GM18868 (cell line): ENCODE results near the gene C1D.
"Not testable (repeated sequence)": the region's sequence is repeated elsewhere in the genome, so short reads cannot be mapped to it uniquely, and the experiment has no call there.

Experiments used
- ATAC-seq: cut with Tn5 transposase; IDR thresholded peaks from one replicate; pipeline ENCODE4 v1.9.1; 2021; ENCODE audit warnings: mild to moderate bottlenecking, moderate library complexity; ENCODE audit not compliant: unreplicated experiment

Gene C1D

DNA sequence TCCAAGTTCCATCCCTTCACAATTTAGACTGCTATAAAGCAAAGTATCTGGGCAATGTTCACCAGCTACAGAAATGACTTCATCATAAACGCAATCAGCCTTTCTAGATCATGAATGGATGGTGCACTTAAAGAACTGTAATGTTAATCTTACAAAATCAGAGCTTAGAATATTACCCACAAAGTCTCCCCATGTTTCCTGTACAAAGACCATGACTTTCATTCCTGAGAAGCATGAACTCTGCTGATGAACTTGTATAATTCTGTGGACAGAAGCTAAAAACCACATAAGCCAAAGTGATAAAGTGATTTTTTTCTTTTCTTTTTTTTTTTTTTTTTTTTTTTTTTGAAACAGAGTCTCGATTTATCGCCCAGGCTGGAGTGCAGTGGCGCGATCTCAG, 53.3 kb downstream of the C1D start:
- ATAC-seq, result no peak

DNA sequence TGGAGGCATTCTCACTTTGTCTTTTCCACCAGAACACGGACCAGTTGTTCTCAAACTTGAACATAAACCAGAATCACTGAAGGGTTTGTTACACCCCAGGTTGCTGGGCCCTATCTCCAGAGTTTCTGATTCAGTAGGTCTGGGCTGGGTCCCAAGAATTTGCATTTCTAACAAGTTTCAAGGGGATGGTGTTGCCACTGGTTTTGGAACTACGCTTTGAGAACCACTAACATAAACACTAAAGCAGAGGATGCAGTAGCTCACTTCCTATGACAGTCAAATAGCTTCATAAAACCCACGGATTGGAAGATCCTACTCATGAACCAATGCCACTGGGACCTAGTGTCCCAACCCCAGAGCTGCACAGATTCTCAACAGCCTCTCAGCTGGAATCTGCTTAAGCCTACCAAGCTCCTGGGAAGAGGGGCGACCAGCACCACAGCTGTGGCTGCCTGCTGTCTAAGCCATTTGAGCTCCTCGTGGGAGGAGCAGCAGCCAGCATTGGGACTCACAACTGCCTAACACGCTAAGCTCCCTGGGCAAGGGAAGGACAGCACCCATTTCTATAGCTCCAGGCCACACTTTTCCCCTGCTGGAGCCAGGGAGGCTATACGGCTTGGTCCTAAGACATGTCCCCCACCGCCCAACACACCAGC, 62.5 kb downstream of the C1D start:
- ATAC-seq, result no peak

DNA sequence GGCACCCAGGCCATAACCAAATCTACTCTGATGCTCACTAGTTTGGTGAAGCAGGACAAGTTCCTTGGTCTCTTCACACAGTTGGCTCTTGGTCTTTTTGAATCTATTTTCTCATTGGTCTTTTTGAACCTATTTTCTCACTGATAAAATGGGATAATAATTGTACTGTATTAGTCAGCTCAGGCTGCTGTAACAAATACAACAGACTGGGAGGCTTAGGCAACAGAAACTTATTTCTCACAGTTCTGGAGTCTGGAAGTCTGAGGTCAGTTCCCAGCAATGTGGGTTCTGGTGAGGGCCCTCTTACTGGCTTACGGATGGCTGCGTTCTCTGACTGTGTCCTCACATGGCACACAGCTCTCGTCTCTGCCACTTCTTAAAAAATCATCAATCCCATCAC, 63.5 kb downstream of the C1D start:
- no peak for ATAC-seq

DNA sequence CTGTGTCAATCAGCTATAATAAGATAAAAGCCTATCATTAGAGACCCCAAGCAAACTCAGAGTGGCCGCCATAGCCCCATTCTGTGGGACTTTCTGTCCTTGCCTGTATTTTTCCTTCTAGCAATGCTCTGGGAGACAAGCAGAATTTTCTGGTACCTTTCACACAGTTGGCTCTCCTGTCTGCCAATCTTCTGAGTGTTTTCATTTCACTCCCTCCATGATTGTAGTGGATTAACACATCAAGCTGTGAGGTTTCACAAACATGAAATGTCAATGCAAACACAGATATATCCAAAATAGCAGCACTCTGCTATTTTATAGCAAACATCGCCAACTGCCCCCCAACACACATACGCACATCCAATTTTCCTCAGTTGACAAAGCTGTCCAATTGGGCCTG, 64.9 kb downstream of the C1D start:
- ATAC-seq, result no peak

DNA sequence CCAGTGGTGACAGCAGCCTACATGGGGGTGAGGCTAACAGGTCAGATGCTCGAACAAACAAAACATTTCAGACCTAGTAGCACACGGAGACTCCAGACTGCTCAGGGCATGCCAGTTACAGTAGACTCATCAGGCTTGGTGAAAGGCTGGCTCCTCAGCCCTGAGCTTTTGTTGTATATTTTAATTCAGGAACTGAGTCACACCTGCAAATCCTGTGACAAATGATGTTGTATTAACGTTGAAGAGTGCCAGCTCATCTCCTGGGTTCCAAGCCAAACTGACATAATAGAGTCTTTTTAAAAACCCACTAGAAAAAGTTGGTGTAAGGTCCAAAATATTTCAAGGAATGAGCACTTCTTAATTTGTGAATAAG, 65.3 kb downstream of the C1D start:
- ATAC-seq, result no peak

DNA sequence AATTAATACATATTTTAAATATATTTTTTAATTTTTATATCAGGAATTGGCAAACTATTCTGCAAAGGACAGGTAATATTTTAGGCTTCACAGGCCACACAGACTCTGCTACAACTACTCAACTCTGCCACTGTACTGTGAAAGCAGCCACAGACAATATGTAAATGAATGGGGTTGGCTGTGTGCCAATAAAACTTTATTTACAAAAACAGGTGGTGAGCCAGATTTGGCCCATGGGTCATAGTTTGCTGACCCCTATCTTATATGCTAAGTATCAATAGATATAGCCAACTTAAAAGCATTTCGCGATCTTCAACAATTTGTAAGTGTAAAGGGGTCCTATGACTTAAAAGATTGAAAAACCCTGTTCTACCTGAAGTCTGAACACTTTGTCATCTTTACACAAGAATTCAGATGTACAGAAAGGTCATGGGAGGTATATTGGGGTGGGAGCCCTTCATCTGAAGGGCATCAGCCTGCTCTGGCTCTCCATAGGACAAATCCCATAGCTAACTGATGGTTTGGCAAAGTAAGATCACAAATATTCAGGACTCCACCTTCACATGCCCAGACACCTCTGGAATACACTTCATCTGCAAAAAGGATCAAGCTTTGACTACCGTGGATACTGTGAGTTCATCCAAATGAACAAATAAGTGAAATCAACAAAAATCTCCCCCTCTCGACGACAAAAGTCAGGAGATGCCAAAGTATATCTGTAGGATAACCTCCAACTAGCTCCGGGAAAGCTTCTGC, 65.9 kb downstream of the C1D start:
- ATAC-seq, result no peak

DNA sequence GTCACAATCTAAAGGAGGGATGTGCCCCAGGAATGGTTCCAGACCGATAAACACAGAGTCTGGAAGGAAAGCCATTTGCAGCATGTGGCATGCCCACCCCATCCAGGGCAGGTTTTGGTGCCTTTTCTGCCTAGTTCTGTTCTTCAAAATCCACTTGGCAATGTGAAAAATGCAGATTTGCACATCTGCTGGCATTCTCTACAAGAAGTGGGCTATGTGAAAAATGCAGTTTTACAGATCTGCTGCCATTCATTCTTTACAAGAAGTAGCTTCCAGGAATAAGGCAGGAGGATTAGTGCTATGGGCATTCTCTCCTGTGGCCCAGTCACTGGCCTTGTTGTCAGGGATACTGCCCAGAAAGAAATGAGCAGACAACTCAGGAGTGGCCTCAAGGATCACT, 68.1 kb downstream of the C1D start:
- no peak for ATAC-seq

DNA sequence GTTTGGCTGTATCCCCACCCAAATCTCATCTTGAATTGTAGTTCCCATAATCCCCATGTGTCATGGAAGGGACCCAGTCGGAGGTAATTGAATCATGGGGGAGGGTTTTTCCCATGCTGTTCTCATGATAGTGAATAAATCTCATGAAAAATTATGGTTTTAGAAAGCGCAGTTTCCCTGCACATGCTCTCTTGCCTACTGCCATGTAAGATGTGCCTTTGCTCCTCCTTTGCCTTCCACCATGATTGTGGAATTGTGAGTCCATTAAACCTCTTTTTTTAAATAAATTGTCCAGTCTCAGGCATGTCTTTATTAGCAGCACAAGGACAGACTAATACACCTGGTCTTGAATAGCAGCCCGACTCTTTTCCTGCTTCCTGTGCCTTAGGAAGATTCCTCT, 68.7 kb downstream of the C1D start:
- not testable (repeated sequence) for ATAC-seq

DNA sequence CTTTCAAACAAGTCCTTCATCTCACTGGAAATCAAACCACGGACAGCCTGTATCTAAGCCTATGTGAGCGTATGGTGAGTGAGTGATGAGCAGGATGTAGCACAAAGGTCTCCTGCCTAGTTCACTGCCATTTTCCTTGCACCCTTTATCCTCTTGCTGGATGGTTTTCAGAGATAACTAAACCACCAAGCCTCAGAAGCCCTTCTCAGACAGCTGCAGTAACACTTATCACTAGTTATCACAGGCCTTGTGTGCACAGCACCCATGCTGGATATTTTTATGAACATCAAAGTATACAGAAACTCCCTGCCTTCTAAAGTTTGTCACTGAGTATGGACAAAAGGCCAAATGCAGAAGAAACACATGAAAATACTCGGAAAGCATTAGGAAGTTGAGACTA, 69.5 kb downstream of the C1D start:
- ATAC-seq, result no peak

DNA sequence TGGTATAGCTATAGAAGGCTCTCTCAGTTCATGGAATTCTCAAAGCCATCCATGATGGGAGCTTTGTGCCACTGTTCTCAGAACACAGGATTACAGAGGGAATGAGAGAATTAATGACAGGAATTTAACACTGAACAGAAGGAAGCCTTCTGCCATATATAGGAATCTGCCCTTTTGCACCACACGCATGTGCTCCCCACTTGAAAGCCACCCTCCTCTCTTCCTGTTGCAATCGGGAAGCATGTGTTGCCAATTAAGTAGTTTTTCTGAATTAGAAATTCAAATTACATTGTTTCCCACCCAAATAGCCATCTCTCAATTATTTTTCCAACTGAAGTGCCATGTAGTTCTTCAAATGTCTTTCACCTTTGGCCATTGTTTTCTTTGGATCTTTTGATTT, 71.3 kb downstream of the C1D start:
- no peak for ATAC-seq
